Activated naive CD8-positive, alpha-beta T cell treated with anti-CD3 and anti-CD28 coated beads, Interleukin-2, amount 50 U/mL, for 24 hours (primary cell): ENCODE measurements around the gene NRXN2.
"Not testable (repeated sequence)": the region's sequence is repeated elsewhere in the genome, so short reads cannot be mapped to it uniquely, and the experiment has no call there.

Experiments used
- ATAC-seq: fragments of 150-1000 bp; cut with Tn5 transposase; one replicate; pipeline ENCODE4 v1.10.0; 2021
- DNase-seq: peaks from one replicate; pipeline ENCODE4 v3.0.0; 2021
- H3K27ac Mint-ChIP-seq: one replicate; pipeline ENCODE4 v1.8.0; 2021; ENCODE audit warnings: mild to moderate bottlenecking, mixed read lengths
- H3K27me3 Mint-ChIP-seq: one replicate; pipeline ENCODE4 v1.8.0; 2021; ENCODE audit warnings: mixed read lengths
- H3K36me3 Mint-ChIP-seq: one replicate; pipeline ENCODE4 v1.8.0; 2021; ENCODE audit warnings: low read depth, mixed read lengths
- H3K4me1 Mint-ChIP-seq: one replicate; pipeline ENCODE4 v1.8.0; 2021; ENCODE audit warnings: mixed read lengths
- H3K4me3 Mint-ChIP-seq: one replicate; pipeline ENCODE4 v1.8.0; 2021; ENCODE audit warnings: mild to moderate bottlenecking, moderate library complexity, mixed read lengths
- H3K9me3 Mint-ChIP-seq: one replicate; pipeline ENCODE4 v1.8.0; 2021; ENCODE audit warnings: mixed read lengths

The NRXN2 gene

GRCh38 chr11:64676261-64676615 lies 46.8 kb downstream of the NRXN2 start:
- Mint-ChIP-seq H3K36me3 (no peaks in the 10 kb centered on the region), H3K4me3 (no peak overlapping the region), H3K9me3 (no peaks in the 10 kb centered on the region), H3K27me3 (peaks cover 25% of the 10 kb centered on the region), H3K4me1 (peaks cover 3% of the 10 kb centered on the region), H3K27ac (no peak overlapping the region)
- ATAC-seq = no peak
- DNase-seq = no peak

- peaks cover 29% of the 10 kb centered on the region for H3K27me3 Mint-ChIP-seq
- H3K9me3 Mint-ChIP-seq = no peaks in the 10 kb centered on the region
- ATAC-seq (no peak), DNase-seq (no peak)
- no peak overlapping the region for H3K4me3 Mint-ChIP-seq
- H3K4me1 Mint-ChIP-seq = peaks cover 3% of the 10 kb centered on the region
- H3K27ac Mint-ChIP-seq = no peak overlapping the region
- no peaks in the 10 kb centered on the region for H3K36me3 Mint-ChIP-seq
Measured at GRCh38 chr11:64675450-64676260, 47.3 kb downstream of the NRXN2 start.

GRCh38 chr11:64674774-64675173 lies 48.2 kb downstream of the NRXN2 start:
- H3K4me1 Mint-ChIP-seq = peaks cover 3% of the 10 kb centered on the region
- DNase-seq (no peak), ATAC-seq (no peak)
- no peak overlapping the region for H3K27ac Mint-ChIP-seq
- H3K4me3 Mint-ChIP-seq = no peak overlapping the region
- peaks cover 29% of the 10 kb centered on the region for H3K27me3 Mint-ChIP-seq
- no peaks in the 10 kb centered on the region for H3K9me3 Mint-ChIP-seq
- no peaks in the 10 kb centered on the region for H3K36me3 Mint-ChIP-seq

GRCh38 chr11:64673279-64673678 lies 49.7 kb downstream of the NRXN2 start:
- ATAC-seq (no peak), DNase-seq (no peak)
- Mint-ChIP-seq H3K36me3 (no peaks in the 10 kb centered on the region), H3K9me3 (no peaks in the 10 kb centered on the region), H3K4me3 (no peak overlapping the region), H3K4me1 (peaks cover 3% of the 10 kb centered on the region), H3K27ac (no peak overlapping the region), H3K27me3 (peaks cover 29% of the 10 kb centered on the region)

- Mint-ChIP-seq H3K4me1 (peaks cover 3% of the 10 kb centered on the region), H3K4me3 (no peak overlapping the region), H3K9me3 (no peaks in the 10 kb centered on the region), H3K36me3 (no peaks in the 10 kb centered on the region), H3K27me3 (peaks cover 29% of the 10 kb centered on the region), H3K27ac (no peak overlapping the region)
- DNase-seq (no peak), ATAC-seq (no peak)
Measured at GRCh38 chr11:64672875-64673274, 50.1 kb downstream of the NRXN2 start.

GRCh38 chr11:64670975-64671374 lies 52.0 kb downstream of the NRXN2 start:
- Mint-ChIP-seq H3K36me3 (no peaks in the 10 kb centered on the region), H3K27ac (no peak overlapping the region), H3K4me1 (peaks cover 3% of the 10 kb centered on the region), H3K27me3 (peaks cover 29% of the 10 kb centered on the region), H3K9me3 (no peaks in the 10 kb centered on the region), H3K4me3 (no peak overlapping the region)
- DNase-seq (no peak), ATAC-seq (no peak)

- Mint-ChIP-seq H3K27me3 (peaks cover 17% of the 10 kb centered on the region), H3K4me3 (no peak overlapping the region), H3K4me1 (no peaks in the 10 kb centered on the region), H3K27ac (no peak overlapping the region), H3K36me3 (no peaks in the 10 kb centered on the region), H3K9me3 (no peaks in the 10 kb centered on the region)
- ATAC-seq = no peak
- no peak for DNase-seq
Measured at GRCh38 chr11:64667154-64667745, 55.7 kb downstream of the NRXN2 start.

GRCh38 chr11:64665411-64665821 lies 57.6 kb downstream of the NRXN2 start:
- Mint-ChIP-seq H3K9me3 (no peaks in the 10 kb centered on the region), H3K4me3 (no peak overlapping the region), H3K4me1 (no peaks in the 10 kb centered on the region), H3K36me3 (no peaks in the 10 kb centered on the region), H3K27ac (no peak overlapping the region), H3K27me3 (peaks cover 10% of the 10 kb centered on the region)
- DNase-seq (no peak), ATAC-seq (no peak)

GRCh38 chr11:64664236-64664870 lies 58.6 kb downstream of the NRXN2 start:
- DNase-seq, H3K27me3 Mint-ChIP-seq, H3K36me3 Mint-ChIP-seq, ATAC-seq, H3K27ac Mint-ChIP-seq, H3K4me3 Mint-ChIP-seq, H3K9me3 Mint-ChIP-seq, H3K4me1 Mint-ChIP-seq: not testable (repeated sequence)

- Mint-ChIP-seq H3K27me3 (peaks cover 7% of the 10 kb centered on the region), H3K36me3 (no peaks in the 10 kb centered on the region), H3K9me3 (no peaks in the 10 kb centered on the region), H3K27ac (no peak overlapping the region), H3K4me1 (no peaks in the 10 kb centered on the region), H3K4me3 (no peak overlapping the region)
- ATAC-seq = no peak
- DNase-seq = no peak
Measured at GRCh38 chr11:64663656-64664055, 59.3 kb downstream of the NRXN2 start.

GRCh38 chr11:64661614-64662013 lies 61.4 kb downstream of the NRXN2 start:
- Mint-ChIP-seq H3K4me1 (peaks cover 4% of the 10 kb centered on the region), H3K4me3 (no peak overlapping the region), H3K27ac (no peak overlapping the region), H3K9me3 (no peaks in the 10 kb centered on the region), H3K27me3 (peaks cover 2% of the 10 kb centered on the region), H3K36me3 (no peaks in the 10 kb centered on the region)
- DNase-seq = no peak
- ATAC-seq = no peak

GRCh38 chr11:64661146-64661545 lies 61.9 kb downstream of the NRXN2 start:
- no peak overlapping the region for H3K4me3 Mint-ChIP-seq
- peaks cover 2% of the 10 kb centered on the region for H3K27me3 Mint-ChIP-seq
- no peak overlapping the region for H3K27ac Mint-ChIP-seq
- no peak for ATAC-seq
- H3K4me1 Mint-ChIP-seq = peaks cover 4% of the 10 kb centered on the region
- H3K9me3 Mint-ChIP-seq = no peaks in the 10 kb centered on the region
- DNase-seq = no peak
- no peaks in the 10 kb centered on the region for H3K36me3 Mint-ChIP-seq

GRCh38 chr11:64660706-64661105 lies 62.3 kb downstream of the NRXN2 start:
- Mint-ChIP-seq H3K4me1 (peaks cover 4% of the 10 kb centered on the region), H3K27ac (no peak overlapping the region), H3K36me3 (no peaks in the 10 kb centered on the region), H3K27me3 (peaks cover 2% of the 10 kb centered on the region), H3K4me3 (no peak overlapping the region), H3K9me3 (no peaks in the 10 kb centered on the region)
- DNase-seq (no peak), ATAC-seq (no peak)

GRCh38 chr11:64660205-64660604 lies 62.8 kb downstream of the NRXN2 start:
- Mint-ChIP-seq H3K9me3 (no peaks in the 10 kb centered on the region), H3K36me3 (no peaks in the 10 kb centered on the region), H3K27me3 (peaks cover 2% of the 10 kb centered on the region), H3K4me3 (no peak overlapping the region), H3K27ac (no peak overlapping the region), H3K4me1 (peaks cover 5% of the 10 kb centered on the region)
- no peak for DNase-seq
- ATAC-seq = no peak

GRCh38 chr11:64659417-64660144 lies 63.4 kb downstream of the NRXN2 start:
- DNase-seq (no peak), ATAC-seq (no peak)
- peaks cover 7% of the 10 kb centered on the region for H3K4me1 Mint-ChIP-seq
- no peak overlapping the region for H3K27ac Mint-ChIP-seq
- no peak overlapping the region for H3K4me3 Mint-ChIP-seq
- no peaks in the 10 kb centered on the region for H3K36me3 Mint-ChIP-seq
- peaks cover 2% of the 10 kb centered on the region for H3K27me3 Mint-ChIP-seq
- no peaks in the 10 kb centered on the region for H3K9me3 Mint-ChIP-seq
